ENCODE results near the gene MOK. TPM values are rescaled to one million over a fixed set of nuclear protein-coding genes. Genes with fewer than 3 reads are reported as not detected.

The MOK gene
- total and polyA plus RNA-seq, 2 of the 4 experiments (the other 2 are of a cell fraction) = 16.8 to 48.5 TPM

- CTCF ChIA-PET = interaction anchor here (0.7 kb wide), 1 partner anchor 30 kb away, joined by 3 read pairs; no protein-coding TSS in a partner anchor
- POLR2A ChIA-PET (ENCODE audit: unreplicated experiment) = no interaction called here
- H3K18ac ChIP-seq (ENCODE audit: low read depth, low read length) = no peak overlapping the region
- in situ Hi-C loops (cut with MboI; ENCODE audit: low sequenced_read_pairs) (no loop called here), dilution Hi-C loops (cut with HindIII; ENCODE audit: low sequenced_read_pairs, unreplicated experiment) (no loop called here), intact Hi-C loops (cut with micrococcal nuclease) (no loop called here)
- H3K4me2 ChIP-seq (ENCODE audit: low read depth, low read length) = no peak overlapping the region
- no peak overlapping the region for H3K9ac ChIP-seq (ENCODE audit: low read depth, low read length)
- H3K9me1 ChIP-seq (ENCODE audit: insufficient read depth, low read length) = no peaks in the 10 kb centered on the region
- H3K23ac ChIP-seq (ENCODE audit: low read depth, low read length) = no peak overlapping the region
- no peak overlapping the region for H3K56ac ChIP-seq (ENCODE audit: extremely low read depth, insufficient read depth, low read length)
- ATAC-seq (ENCODE audit: low read depth) (no peak), DNase-seq (no peak)
- H2BK5ac ChIP-seq (ENCODE audit: low read depth, low read length, poor library complexity, severe bottlenecking) = no peak overlapping the region
- H3K27ac ChIP-seq (ENCODE audit: insufficient read depth, low read length) = no peak overlapping the region
- H2AK5ac ChIP-seq (ENCODE audit: low read depth, low read length) = no peak overlapping the region
- BruUV-seq (replicated peaks) = no TSS peak
- 0 out of 4 replicates have a peak, but pooled peaks cover 0 to 4% of the 10 kb centered on the region in 2 experiments for H3K79me1 ChIP-seq (ENCODE audit: low read depth in 1 of 2, low read length in 2 of 2)
- H2AK9ac ChIP-seq (replicated peaks; ENCODE audit: low read depth, low read length, poor library complexity) = no peak overlapping the region
- H4K8ac ChIP-seq (ENCODE audit: low read depth in 2 of 2, low read length in 2 of 2) = no peak overlapping the region
- TF ChIP-seq MAFK (IDR thresholded peaks at IDR 0.05; ENCODE audit: low read depth, low read length) (no peak), RFX5 (IDR thresholded peaks at IDR 0.05; ENCODE audit: low read depth, low read length) (no peak), MAZ (IDR thresholded peaks at IDR 0.05; ENCODE audit: borderline replicate concordance, low read depth, low read length) (no peak), SMC3 (IDR thresholded peaks at IDR 0.05; ENCODE audit: low read depth, low read length) (no peak), NFE2L2 (IDR thresholded peaks at IDR 0.05; ENCODE audit: low read depth, low read length) (no peak), FOS (IDR thresholded peaks at IDR 0.05; ENCODE audit: low read depth, low read length) (no peak), CEBPB (IDR thresholded peaks at IDR 0.05; ENCODE audit: low read depth, low read length) (no peak), USF2 (IDR thresholded peaks at IDR 0.05; ENCODE audit: low read depth, low read length) (no peak), POLR2A (IDR thresholded peaks at IDR 0.05; ENCODE audit: low read depth, low read length) (no peak), CTCF (conservative IDR thresholded peaks at IDR 0.05; ENCODE audit: low read depth, low read length) (no peak), RCOR1 (IDR thresholded peaks at IDR 0.05; ENCODE audit: insufficient replicate concordance, low read length) (no peak), CHD1 (IDR thresholded peaks at IDR 0.05; ENCODE audit: low read depth, low read length) (no peak), BHLHE40 (IDR thresholded peaks at IDR 0.05; ENCODE audit: low read depth, low read length) (no peak), ELK1 (IDR thresholded peaks at IDR 0.05; ENCODE audit: borderline replicate concordance, low read depth, low read length) (no peak), RAD21 (IDR thresholded peaks at IDR 0.05; ENCODE audit: low read length) (no peak)
- no peaks in the 10 kb centered on the region for H3K9me3 ChIP-seq (ENCODE audit: control insufficient read depth, insufficient read depth, low read length)
- no peaks in the 10 kb centered on the region for H3K4me1 ChIP-seq (ENCODE audit: control insufficient read depth, insufficient read depth, low read length)
- H3K14ac ChIP-seq (replicated peaks; ENCODE audit: low read depth, low read length) = no peak overlapping the region
- no peak overlapping the region for H3K4me3 ChIP-seq (ENCODE audit: insufficient read depth, low read depth, low read length)
- no peak overlapping the region for H2BK20ac ChIP-seq (ENCODE audit: low read depth, low read length)
- H3K27me3 ChIP-seq (ENCODE audit: control insufficient read depth, insufficient read depth, low read length) = no peaks in the 10 kb centered on the region
- H3K4ac ChIP-seq (ENCODE audit: low read depth, low read length) = no peak overlapping the region
- peaks cover 49% of the 10 kb centered on the region for H3K36me3 ChIP-seq (ENCODE audit: control insufficient read depth, insufficient read depth, low read length)
- no peak overlapping the region for H2BK120ac ChIP-seq (ENCODE audit: low read depth, low read length)
- H4K5ac ChIP-seq (ENCODE audit: low read depth, low read length) = no peak overlapping the region
- no peaks in the 10 kb centered on the region; the same call in 1 of the 2 replicates for H4K20me1 ChIP-seq (ENCODE audit: insufficient read depth, low read length)
- H2AFZ ChIP-seq (replicated peaks; ENCODE audit: low read length, poor library complexity) = no peak overlapping the region
- no peak overlapping the region for H4K91ac ChIP-seq (ENCODE audit: insufficient read depth, low read depth, low read length)
- H2BK15ac ChIP-seq (ENCODE audit: low read depth, low read length) = no peak overlapping the region
- WGBS, 2 experiments (ENCODE audit: extremely low coverage in 2 of 2, insufficient read length in 1 of 2) = no CpG with 5 or more reads among the region's 4 CpGs
Measured at GRCh38 chr14:102346645-102347044, 41.7 kb upstream of the MOK start.
